AG10803 (cell line): ENCODE data around the gene CLEC16A.
A peak's percentile ranks its signal among the peaks of the same experiment; 100 is the strongest.

Experiments used
- DNase-seq: peaks from one replicate; pipeline ENCODE4 v3.0.0; 2010; ENCODE audit warnings: low read depth
- H3K4me3 ChIP-seq: 2 replicates; pipeline ENCODE4 v1.5.1; 2011; ENCODE audit warnings: mild to moderate bottlenecking, low read length, control low read depth
- CTCF ChIP-seq: conservative IDR thresholded peaks from 2 replicates; pipeline ENCODE4 v1.5.1; 2011; ENCODE audit warnings: mild to moderate bottlenecking, low read length, control low read depth, inconsistent platforms

Gene CLEC16A

GRCh38 chr16:10978871-10979446 is 34.6 kb downstream of the CLEC16A start:
- TF ChIP-seq CTCF = no peak
- no peak for DNase-seq
- H3K4me3 ChIP-seq = no peak overlapping the region

- DNase-seq = peak; percentile 73
- H3K4me3 ChIP-seq = no peak overlapping the region
- TF ChIP-seq CTCF = peak; percentile 26; the same call in 1 of the 2 replicates
These were observed 35.6 kb downstream of the CLEC16A start for GRCh38 chr16:10979717-10980601.

DNA sequence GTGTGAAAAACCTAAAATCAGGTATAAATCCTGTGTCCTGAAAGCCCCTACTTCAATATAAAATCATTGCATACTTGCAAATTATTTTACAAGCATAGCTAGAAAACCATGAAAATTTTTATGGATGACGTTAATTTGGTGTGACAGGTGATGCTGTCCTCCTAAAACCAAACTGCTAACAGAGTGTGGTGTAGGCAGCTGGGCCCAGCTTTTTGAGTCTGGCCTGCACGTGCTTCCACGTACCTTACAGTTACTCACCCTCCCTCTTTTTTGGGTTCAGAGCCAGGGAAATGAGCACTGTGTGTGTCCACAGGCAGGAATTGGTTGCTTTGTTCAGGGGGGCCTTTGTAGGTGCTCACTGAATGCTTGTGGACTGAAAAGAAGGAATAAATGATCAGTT is 36.4 kb downstream of the CLEC16A start:
- no peak for DNase-seq
- no peak for TF ChIP-seq CTCF
- no peak overlapping the region for H3K4me3 ChIP-seq

DNA sequence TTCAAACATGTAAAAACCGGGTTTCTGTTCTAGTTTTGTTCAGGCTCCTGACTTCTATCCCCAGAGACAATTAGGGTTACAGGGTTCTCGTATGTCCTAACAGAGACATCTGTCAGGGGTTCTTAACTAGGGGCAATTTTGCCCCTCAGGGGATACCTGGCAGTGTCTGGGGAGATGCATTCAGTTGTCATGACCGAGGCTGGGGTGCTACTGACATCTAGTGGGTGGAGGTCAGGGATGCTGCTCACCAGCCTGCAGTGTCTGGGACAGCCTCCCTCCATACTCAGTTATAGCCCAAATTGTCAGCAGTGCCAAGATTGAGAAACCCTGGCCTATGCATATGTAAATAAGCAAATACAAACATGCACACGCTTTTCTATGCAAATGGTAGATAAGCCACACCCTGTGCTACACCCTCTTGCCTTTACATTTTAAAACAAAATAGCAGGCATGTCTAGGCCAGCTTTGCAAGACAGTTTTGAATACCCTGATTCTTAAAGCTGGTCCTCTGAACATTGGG is 37.4 kb downstream of the CLEC16A start:
- no peak overlapping the region for H3K4me3 ChIP-seq
- DNase-seq = no peak
- peak; percentile 23 for TF ChIP-seq CTCF

DNA sequence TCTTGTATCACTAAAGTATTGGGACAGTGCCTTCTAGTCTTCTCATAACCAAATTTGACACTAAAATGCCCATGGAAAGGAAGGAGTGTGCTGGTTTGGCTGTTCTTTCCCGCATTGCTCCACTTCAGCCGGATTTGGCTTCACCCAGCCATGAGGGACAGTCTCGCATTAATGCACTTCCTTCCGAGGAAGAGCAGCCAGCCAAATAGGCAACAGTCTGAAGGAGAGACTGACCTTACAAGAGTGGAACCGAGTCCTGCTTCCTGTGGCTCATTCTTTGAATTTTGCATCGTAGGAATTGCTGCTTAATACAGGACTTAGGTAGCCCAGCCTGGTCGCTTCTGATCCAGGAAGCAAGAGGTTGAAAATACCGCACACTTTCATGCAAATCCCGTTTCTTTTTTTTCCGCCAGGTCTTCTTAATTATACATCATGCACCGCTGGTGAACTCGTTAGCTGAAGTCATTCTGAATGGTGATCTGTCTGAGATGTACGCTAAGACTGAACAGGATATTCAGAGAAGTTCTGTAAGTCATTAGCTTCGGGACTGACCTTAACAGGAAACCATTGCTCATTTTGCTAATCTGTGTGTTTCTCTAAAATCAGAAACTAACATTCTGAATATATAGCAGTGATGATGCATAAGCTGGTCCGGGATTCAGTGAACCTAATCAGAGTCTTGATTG is 38.2 kb downstream of the CLEC16A start:
- no peak for DNase-seq
- no peak for TF ChIP-seq CTCF
- no peak overlapping the region for H3K4me3 ChIP-seq

GRCh38 chr16:10983159-10983558 is 38.8 kb downstream of the CLEC16A start:
- DNase-seq = no peak
- H3K4me3 ChIP-seq = no peak overlapping the region
- no peak for TF ChIP-seq CTCF
